Measurements from ENCODE around the gene RASGRP4.

DNA sequence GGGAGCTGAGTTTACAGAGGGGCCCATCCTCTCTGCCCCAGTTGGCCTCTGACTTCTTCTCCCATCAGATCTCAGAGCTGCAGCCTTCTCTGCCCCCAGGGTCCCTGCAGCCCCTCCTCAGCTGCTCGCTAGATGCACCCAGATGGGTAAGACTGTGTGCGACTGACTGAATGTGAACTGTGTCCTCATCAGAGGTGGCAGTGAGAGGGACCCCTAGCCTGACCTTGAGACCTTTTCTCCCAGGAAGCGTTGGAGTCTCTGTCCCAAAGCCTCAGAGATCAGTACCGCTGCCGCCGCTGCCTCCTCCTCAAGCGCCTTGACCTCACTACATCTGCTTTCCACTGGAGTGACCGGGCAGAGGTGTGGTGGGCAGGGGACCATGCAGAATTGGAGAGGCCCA lies 20.7 kb downstream of the RASGRP4 start:
- TF ChIP-seq EP300 (IDR thresholded peaks at IDR 0.05) (no peak), CTCF (IDR thresholded peaks at IDR 0.05) (no peak), POLR2A (IDR thresholded peaks at IDR 0.05) (no peak)

All from tibial nerve (tissue), 4 donors.